Peyer's patch (tissue), 4 donors: ENCODE measurements around the gene ROR1. TPM values are rescaled to one million over a fixed set of nuclear protein-coding genes. Genes with fewer than 3 reads are reported as not detected.

ENCODE experiments used
- DNase-seq, 3 donors: peaks; one replicate each; pipeline ENCODE4 v3.0.0-alpha.2; 2017 to 2019
- H3K27ac ChIP-seq, 4 donors: fragments of 200-600 bp; sonication (generic); one replicate each; pipeline ENCODE4 v1.5.1; 2016 to 2019
- H3K27me3 ChIP-seq, 2 donors: fragments of 200-600 bp; sonication (generic); one replicate each; pipeline ENCODE4 v1.5.1; 2019
- H3K36me3 ChIP-seq, 3 donors: fragments of 200-600 bp; sonication (generic); one replicate each; pipeline ENCODE4 v1.5.1; 2016 to 2019
- H3K4me1 ChIP-seq, 4 donors: fragments of 200-600 bp; sonication (generic); one replicate each; pipeline ENCODE4 v1.5.1; 2016 to 2019
- H3K4me3 ChIP-seq, 4 donors: fragments of 200-600 bp; sonication (generic); 1 replicate in 3 of 4; 2 replicates in 1 of 4; pipeline ENCODE4 v1.5.1; 2016 to 2019; ENCODE audit warnings: mild to moderate bottlenecking in 1 of 4
- H3K9me3 ChIP-seq, 4 donors: fragments of 200-600 bp; sonication (generic); one replicate each; pipeline ENCODE4 v1.5.1; 2016 to 2019; ENCODE audit warnings: mild to moderate bottlenecking in 1 of 4
- CTCF ChIP-seq, 6 experiments: fragments of 450-650 bp in 4 of 6; fragments of 200-600 bp in 2 of 6; sonication (generic) in 1 of 6; IDR thresholded peaks; one replicate each; pipeline ENCODE4 v1.5.1; 2017 to 2019; ENCODE audit warnings: antibody characterized with exemption in 6 of 6, mild to moderate bottlenecking in 3 of 6, moderate library complexity in 1 of 6
- POLR2A ChIP-seq, 2 donors: fragments of 450-650 bp; IDR thresholded peaks; one replicate each; pipeline ENCODE4 v1.5.1; 2017; ENCODE audit warnings: antibody characterized with exemption in 2 of 2, mild to moderate bottlenecking in 2 of 2, moderate library complexity in 2 of 2
- total RNA-seq, 4 donors: library from RNA; depleted of rRNA; stranded (reverse); fragments of >200 nt; gene quantifications; one replicate each; pipeline ENCODE4 v1.1.0, GENCODE V29; 2016

Gene ROR1
- total RNA-seq, 4 donors from 2014 or later, result 1.2 to 7.4 (median 4.7) TPM

- H3K27ac ChIP-seq, result no peak overlapping the region
Measured at GRCh38 chr1:64162151-64162550, 388.3 kb downstream of the ROR1 start.

GRCh38 chr1:64162804-64163203 lies 389.0 kb downstream of the ROR1 start:
- H3K36me3 ChIP-seq, result no peaks in the 10 kb centered on the region
- TF ChIP-seq CTCF (IDR thresholded peaks at IDR 0.05) (no peak), POLR2A (IDR thresholded peaks at IDR 0.05) (no peak)
- DNase-seq, result no peak
- H3K9me3 ChIP-seq, result no peaks in the 10 kb centered on the region
- no peaks in the 10 kb centered on the region for H3K4me1 ChIP-seq
- H3K27ac ChIP-seq, result no peak overlapping the region
- H3K27me3 ChIP-seq, result no peaks in the 10 kb centered on the region
- no peak overlapping the region for H3K4me3 ChIP-seq

More at GRCh38 chr1:64162151-64162550, 388.3 kb downstream of the ROR1 start:
- H3K9me3 ChIP-seq, result no peaks in the 10 kb centered on the region
- no peaks in the 10 kb centered on the region for H3K27me3 ChIP-seq
- no peak for TF ChIP-seq CTCF (IDR thresholded peaks at IDR 0.05)
- DNase-seq, result no peak
- no peak overlapping the region for H3K4me3 ChIP-seq
- no peaks in the 10 kb centered on the region for H3K36me3 ChIP-seq
- H3K4me1 ChIP-seq, result no peaks in the 10 kb centered on the region

GRCh38 chr1:64163431-64163830 lies 389.6 kb downstream of the ROR1 start:
- Histone ChIP-seq H3K27me3 (no peaks in the 10 kb centered on the region), H3K9me3 (no peaks in the 10 kb centered on the region), H3K4me3 (no peak overlapping the region), H3K36me3 (no peaks in the 10 kb centered on the region), H3K27ac (no peak overlapping the region), H3K4me1 (no peaks in the 10 kb centered on the region)
- TF ChIP-seq CTCF (IDR thresholded peaks at IDR 0.05) (no peak), POLR2A (IDR thresholded peaks at IDR 0.05) (no peak)
- no peak for DNase-seq

GRCh38 chr1:64163970-64164369 lies 390.2 kb downstream of the ROR1 start:
- no peak overlapping the region for H3K27ac ChIP-seq
- no peaks in the 10 kb centered on the region for H3K36me3 ChIP-seq
- no peaks in the 10 kb centered on the region for H3K9me3 ChIP-seq
- no peak for TF ChIP-seq POLR2A (IDR thresholded peaks at IDR 0.05)
- peak in 1 of 6 experiments; percentile 8 for TF ChIP-seq CTCF (IDR thresholded peaks at IDR 0.05)
- H3K4me3 ChIP-seq, result no peak overlapping the region
- H3K4me1 ChIP-seq, result no peaks in the 10 kb centered on the region
- no peak for DNase-seq
- H3K27me3 ChIP-seq, result no peaks in the 10 kb centered on the region

- TF ChIP-seq POLR2A (IDR thresholded peaks at IDR 0.05) (no peak), CTCF (IDR thresholded peaks at IDR 0.05) (no peak)
- Histone ChIP-seq H3K36me3 (no peaks in the 10 kb centered on the region), H3K4me1 (peaks cover 0 to 4% (median 2%) of the 10 kb centered on the region in 4 donors), H3K4me3 (no peak overlapping the region), H3K9me3 (no peaks in the 10 kb centered on the region), H3K27ac (no peak overlapping the region), H3K27me3 (no peaks in the 10 kb centered on the region)
- no peak for DNase-seq
Measured at GRCh38 chr1:64166629-64167028, 392.8 kb downstream of the ROR1 start.

- no peak for TF ChIP-seq POLR2A (IDR thresholded peaks at IDR 0.05)
- TF ChIP-seq CTCF (IDR thresholded peaks at IDR 0.05), result no peak
- no peaks in the 10 kb centered on the region for H3K36me3 ChIP-seq
- no peak for DNase-seq
- H3K27me3 ChIP-seq, result no peaks in the 10 kb centered on the region
- H3K4me3 ChIP-seq, result no peak overlapping the region
- peaks cover 0 to 7% (median 2%) of the 10 kb centered on the region in 4 donors for H3K4me1 ChIP-seq
- H3K27ac ChIP-seq, result no peak overlapping the region
- no peaks in the 10 kb centered on the region for H3K9me3 ChIP-seq
Measured at GRCh38 chr1:64167176-64167575, 393.4 kb downstream of the ROR1 start.
